ENCODE measurements around the gene NT5DC4.

Gene NT5DC4

DNA sequence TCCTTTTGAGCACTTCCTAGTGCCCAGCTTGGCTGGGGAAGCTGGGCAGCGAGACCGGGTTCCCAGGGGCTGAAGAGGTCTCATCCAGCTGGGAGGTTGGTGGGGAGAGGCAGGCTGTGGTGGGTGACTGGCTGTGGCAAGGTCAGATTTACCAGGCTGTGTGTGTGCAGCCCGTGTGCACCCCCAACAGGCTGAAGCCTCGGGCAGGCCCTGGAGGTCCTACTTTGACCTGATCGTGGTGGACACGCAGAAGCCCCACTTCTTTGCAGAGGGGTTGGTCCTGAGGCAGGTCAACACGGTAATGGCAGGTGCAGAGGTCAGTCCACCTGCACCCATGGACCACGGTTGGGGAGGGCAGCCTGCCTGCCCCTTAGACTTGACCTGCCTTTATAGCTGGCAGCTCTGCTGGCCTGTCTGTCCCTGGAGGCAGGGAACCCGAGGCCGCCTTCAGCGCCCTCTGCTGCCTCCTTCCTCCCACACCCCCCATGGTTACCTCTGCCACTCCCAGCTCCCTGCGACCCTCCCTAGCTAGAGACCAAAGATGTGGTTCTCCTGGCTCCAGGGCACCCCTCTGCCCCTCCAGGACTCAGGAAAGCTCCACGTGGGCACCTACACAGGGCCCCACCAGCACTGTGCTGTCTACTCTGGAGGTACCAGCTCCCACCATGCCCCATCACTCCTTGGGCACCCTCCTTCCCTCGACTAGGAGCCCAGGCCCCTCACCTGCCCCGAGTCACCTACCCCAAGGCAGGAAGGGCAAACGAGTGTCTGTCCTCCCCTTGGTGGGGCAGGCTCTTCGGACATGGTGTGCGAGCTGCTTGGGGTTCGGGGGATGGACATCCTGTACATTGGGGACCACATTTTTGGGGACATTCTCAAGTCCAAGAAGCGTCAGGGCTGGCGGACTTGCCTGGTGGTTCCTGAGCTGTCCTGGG, 4.0 kb downstream of the NT5DC4 start:
- DNase-seq: peak in 1 of 3 experiments; percentile 9

DNA sequence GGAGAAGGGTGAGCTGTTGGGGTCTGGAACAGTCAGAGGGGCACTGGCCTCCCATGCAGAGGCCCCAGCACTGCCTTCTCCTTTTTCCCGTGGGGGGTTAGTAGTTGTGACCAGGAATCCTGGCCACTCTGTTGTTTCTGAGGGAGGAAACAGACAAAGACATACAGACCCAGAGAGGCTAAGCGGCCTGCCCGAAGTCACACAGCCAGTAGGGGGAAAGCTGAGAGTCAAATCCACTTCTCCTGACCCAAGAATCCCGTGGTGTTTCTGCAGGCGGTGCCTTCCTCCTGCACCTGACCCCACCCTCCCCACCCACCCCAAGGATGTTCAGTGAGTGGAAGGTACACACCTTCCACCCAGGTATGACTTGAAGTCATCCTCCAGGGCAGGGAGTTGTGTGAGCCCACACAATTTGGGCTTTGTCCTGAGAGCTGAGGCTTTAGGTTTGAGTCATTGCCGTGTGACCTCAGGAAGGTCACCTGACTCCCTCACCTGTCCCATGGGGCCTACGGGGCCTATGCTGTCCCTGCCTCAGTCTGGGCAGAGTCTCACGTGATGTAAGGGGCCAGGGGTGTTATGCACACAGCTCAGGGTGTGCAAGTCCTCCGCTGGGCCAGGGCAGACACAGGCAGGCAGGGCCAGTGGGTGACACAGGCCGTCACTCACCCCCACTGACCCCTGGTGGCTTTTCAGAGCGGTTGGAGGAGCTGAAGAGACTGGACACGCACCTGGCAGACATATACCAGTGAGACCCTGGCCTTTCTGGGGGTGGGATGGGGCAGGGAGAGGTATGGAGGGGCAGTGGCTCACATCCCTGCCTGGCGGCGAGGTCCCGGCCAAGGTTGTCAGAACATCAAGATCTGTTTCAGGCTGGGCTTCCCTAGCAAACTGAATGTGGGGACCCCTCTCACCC, 5.0 kb downstream of the NT5DC4 start:
- DNase-seq: peak in 1 of 3 experiments; percentile 30

DNA sequence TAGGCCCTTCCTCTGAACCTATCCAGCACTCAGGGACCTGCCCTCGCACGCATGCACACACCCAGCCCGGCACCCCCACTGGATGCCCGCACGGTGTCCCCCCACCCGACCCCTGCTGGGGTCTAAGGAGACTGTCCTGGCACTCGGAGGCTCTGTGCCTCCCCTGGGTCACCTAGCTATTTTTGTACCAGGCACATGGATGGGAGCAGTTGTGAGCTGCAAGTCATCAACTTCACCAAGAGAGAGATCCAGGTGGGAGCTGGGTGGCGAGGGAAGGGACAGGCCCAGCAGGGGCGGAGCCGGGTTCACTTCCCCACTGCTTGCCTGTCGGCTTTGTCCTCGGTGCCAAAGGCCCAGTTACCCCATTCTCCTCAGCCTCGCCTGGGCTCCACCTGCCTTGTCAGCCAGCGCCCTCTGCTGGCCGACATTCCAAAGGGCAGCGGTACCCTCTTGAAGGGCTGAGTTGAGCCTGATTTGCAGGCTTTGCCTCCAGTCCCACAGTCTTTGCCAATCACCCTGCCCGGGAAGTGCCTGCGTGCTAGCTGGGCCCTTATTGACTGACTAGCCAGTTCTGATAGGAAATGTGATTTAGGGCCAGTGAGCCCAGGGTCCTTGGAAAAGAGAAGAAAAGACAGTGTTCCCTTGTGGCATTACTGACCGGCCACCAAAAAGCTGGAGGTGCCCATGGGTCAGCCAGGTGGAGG, 5.8 kb downstream of the NT5DC4 start:
- peak; percentile 79 to 92 (median 83) for DNase-seq

DNA sequence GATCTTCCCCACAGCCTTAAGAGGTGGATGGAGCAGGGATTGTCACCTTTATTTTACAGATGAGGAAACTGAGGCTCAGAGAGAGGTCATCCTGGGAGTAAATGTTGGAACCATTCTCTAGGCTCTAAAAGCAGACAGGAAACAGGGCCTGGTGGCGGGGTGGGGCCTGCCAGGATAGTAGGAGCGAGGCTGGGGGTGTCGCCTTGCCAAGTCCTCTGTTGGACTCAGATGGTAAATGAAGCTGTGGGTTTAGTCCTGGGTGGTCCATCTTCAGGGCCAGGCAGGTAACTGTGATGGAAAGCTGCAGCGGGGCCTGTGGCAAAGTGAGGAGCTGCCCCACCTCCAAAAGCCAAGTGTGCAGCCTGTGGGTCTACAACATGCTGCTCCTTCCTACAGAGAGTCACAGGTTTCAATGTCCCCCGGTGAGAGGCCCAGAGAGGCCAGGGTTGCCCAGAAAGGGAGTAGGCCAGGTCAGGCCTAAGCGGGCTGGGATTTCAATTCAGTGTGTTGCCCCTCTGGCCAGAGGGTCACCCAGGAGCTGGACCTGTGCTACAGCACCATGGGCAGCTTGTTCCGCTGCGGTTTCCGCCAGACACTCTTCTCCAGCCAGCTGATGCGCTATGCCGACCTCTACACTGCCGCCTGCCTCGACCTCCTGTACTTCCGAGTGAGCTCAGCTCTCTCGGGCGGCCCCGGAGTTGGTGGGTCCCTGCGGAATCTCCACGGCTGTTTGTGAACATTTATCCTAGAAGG, 6.6 kb downstream of the NT5DC4 start:
- no peak for DNase-seq

DNA sequence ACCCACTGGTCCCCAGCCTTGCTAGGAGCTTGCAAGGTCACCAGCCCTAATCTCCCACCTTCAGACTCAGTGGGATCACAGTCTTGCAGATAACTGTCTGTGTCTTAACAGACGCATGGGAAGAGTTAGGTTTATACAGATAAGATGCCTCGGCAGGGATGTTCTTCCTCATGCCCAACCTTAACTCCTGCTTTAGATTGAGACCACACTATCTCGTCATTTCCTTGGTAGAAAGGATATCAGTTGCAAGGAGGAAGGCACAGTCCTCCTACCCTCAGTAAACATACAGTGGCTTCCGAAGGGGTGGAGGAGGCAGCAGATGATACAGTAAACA, 7.2 kb downstream of the NT5DC4 start:
- DNase-seq: no peak

DNA sequence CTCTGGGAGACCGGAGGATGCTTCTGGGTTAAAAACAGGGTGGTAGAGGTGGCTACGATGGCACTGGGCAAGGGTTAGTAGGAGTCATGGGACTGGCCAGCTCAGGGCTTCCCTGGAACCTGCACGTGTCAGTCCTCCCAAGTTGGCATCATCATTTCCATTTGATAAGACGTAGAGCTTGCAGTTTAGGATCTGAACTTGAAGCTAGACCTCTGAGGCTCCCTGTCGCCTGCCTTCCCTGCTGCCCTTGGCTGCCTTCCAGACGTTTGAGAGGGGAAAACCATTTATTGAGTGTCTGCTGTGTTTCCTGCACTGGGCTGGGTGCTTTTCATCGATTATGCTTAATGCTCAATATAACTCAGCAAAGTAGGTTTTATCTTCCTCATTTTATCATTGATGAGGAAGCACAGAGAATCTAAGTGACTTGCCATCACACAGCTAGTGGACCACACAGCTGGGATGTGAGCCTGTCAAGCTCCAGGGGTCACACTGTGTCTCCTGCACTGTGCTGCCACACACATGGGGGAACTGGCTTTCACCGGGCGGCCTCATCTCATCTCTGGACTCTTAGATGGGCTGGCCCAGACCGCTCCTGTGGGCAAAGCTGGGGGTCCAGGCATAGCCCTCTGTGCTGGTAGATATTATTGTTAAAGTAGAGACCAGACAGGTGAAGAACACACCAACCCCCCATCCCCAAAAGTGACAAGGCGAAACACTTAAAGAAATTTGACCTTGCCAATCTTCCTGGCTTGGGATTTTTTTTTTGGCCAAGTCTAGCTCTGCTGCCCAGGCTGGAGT, 7.8 kb downstream of the NT5DC4 start:
- peak in 1 of 3 experiments; percentile 25 for DNase-seq

DNA sequence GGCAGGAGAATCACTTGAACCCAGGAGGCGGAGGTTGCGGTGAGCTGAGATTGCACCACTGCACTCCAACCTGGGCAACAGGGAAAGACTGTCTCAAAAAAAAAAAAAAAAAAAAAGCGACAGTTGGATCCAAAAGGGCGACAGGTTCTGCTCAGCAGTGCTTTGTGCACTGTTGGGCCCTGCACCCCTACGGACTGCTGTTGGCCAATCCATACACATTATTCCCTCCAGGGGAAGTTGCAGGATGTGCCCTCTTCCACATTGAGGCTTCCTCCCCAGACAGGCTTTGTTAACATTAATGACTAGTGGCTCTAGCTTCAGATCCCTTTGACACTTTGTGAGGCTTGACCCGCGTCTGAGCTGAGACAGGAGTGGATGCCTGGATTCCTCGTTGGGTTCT, 9.4 kb downstream of the NT5DC4 start:
- no peak for DNase-seq

DNA sequence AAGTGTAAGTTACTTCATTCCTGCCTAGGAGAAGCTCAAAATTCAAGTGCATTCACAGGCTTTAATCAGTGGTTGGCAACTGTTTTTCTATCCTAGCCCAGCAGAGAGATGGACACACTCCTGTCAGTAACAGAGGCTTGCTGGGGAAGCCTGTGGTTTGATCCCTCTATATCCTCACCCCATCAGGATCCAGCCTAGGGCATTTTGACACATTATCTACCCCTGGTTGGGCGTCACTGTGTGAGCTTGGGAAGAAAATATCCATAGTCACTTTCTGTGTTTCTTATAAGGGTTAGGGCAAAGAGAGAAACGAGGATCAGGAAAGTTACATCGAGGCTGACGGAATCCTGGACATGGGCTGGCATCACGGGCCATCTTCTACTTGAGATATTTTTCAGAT, 10.0 kb downstream of the NT5DC4 start:
- DNase-seq: no peak

DNA sequence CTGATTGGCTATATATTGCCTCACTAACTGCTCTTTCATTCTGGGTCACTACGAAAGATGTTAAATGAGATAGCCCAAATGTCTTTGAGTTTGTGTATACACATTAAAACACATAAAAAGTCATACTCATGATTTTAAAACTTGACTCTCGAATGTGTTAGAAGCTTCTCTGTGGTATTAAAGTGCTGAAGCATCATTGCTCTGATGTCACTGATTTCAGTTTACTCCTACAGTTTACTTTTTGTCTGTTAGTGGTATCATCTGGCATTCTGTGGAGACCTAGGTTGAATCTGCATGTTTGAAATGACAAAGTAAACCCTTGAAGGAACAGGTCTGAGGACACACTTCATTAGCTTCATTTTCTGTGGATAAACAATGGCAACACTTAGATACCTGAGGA, 10.7 kb downstream of the NT5DC4 start:
- DNase-seq: no peak

DNA sequence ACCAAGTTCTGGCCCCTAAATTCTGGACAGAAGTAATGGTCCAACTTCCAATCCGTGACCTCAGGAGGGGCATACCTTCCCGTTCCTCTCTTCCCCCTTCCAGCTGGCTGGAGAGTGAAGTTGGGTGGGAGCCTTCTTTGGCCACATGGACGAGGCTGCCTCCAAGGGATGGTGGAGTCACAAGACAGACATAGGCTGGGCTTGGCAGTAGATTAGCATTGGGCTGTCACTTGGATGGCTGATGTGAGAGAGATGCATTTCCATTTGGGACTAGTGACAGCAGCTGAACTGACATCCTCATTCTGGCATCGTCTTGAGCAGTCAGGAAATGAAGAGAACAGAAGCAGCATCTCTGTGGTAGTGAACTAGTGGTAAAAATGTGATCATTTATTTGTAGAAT, 12.6 kb downstream of the NT5DC4 start:
- no peak for DNase-seq

DNA sequence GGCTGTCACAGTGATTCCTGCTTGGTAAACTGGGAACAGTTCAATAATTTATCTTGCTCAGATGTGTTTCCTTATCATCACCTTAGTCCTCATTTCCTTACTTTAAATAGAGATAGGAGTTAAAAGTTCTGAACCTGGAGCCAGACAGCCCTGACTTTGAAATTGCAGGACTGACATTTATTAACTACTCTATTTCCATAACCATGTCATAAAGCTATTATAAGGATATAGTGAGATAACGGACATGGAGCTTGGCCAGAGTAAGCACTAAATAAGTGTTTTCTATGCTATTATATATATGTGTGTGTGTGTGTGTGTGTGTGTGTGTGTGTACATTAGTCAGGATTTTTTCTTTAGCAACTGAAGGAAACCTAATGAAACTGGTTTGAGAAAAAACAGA, 13.1 kb downstream of the NT5DC4 start:
- DNase-seq: no peak

DNA sequence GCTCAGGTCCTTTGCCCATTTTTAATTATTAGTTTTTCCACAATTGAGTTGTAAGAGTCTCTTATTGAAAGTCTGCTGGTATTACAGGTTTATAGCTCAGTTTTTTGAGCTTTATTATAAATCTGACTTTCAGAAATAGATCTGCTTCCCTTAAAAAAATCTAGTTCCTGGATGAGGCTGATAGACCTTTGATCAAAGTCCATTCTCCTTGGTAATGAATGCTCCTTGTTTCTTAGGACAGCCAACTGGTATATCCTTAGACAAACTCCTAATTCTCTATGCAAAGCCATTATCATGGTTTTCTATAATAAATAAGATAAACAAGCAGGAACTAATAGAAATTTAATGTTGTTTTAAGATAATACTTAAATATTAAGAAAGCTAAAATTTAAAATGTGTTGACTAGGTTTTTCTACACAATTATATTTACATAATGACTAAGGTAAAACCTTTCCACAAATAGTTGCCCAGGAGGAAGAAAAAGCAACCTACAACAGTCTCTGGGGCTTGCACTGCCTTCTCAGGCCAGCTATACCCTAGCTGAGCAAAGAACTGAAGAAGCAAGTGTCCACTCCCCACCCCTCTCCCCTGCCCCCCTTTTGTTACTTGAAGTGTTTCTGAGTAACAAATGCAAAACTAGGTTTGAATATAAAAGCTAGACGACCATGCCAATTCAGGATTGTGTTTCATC, 16.9 kb downstream of the NT5DC4 start:
- no peak for DNase-seq

DNA sequence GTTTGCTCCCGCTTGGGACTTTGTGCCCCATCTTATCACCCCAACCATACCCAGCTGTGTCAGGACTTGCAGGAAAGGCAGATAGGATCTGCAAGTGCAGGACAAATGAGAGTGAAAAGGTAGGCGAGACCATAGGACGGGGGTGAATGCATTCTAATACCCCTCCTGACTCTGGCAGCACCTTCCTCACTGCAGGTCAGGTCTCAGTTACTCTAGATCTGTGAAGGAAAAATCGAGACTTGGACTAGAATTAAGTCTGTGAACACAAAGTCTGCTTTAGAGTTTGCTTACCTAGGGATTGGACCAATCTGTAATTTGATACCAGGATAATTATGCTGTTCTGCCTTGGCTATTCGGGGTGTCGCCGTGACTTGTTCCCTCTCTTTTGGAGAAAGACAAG, 19.7 kb downstream of the NT5DC4 start:
- no peak for DNase-seq

DNA sequence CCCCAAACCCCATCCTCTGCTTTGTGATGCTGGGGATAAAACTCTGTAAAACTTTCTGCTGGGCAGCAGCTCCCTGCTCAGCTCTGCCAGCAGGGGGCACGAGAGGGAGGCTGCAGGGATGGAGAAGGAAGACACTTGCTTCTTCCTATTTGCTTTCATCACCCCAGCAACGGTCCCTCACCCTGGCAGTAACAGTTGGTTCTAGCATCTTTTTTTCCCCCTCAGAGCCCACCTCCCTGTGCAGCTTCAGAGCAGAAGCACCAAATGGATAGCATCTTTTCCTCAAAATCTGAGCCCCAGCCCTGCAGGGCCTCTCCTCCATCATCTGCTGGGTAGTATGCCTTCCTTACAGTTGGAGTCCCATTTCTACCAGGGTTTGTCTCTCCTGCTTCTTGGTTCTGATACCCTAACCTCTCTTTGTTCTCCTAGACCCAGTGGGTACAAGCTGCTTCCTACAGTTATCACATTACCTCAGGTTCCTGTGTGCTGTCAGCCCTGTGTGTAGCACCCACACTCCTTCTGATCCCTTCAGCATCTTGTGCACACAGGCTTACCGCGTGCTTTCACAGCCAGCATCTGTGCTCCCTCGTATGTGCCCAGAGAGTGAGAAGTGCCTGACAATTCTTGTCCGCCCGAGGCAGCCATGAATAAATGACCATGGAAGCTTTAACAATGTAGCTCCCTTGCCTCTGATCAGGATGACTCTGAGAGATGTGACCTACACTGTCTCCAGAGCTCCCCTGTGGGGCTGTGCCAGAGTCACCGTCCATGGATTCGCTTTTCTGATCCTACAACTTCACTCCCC, 29.1 kb downstream of the NT5DC4 start:
- peak; percentile 2 to 77 (median 35) for DNase-seq

DNA sequence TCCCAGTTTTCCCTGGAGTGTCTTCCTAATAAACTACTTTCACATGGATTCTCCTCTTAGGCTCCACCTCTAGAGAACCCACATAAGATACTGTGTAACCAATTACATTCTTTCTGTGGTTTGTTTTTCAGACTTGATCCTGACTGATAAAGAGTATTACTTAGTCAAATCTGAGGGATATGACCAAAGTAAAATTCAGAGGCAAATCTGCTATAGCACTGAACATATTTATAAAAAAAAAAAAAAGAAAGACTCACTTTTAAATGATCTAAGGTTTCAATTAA, 29.7 kb downstream of the NT5DC4 start:
- DNase-seq: no peak

DNA sequence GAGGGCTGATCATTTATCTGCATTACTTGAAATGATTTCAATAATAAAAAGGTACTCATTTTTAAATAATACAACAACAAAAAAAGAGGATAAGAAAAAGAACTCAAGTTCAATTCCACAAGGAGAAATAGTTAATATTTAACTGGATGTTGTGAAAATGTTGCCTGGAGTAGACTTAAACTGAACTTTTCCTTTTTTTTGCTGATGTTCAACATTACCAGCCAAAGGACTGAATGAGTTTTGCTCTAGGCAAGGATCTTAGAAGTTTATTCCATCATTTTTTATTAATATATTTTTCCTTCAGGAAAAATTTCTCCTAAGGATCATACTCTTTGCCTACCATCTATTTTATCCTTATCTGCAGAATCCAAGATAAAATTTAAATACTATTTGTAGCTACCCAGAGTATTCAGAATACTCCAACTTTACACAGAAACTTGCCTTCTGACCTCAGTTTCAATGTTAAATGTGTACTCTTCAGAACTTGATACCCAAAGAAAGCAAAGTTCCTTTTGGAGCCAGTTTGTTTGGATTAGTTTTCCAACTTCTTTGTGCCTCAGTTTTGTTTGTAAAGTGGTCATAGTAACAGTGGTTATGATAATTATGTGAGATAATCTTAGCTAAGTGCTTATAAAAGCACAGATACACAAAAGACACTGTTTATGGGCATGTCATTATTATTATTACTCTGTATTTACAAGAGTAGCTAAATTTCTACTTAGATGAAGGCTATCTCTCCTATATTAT, 30.8 kb downstream of the NT5DC4 start:
- DNase-seq: no peak

DNA sequence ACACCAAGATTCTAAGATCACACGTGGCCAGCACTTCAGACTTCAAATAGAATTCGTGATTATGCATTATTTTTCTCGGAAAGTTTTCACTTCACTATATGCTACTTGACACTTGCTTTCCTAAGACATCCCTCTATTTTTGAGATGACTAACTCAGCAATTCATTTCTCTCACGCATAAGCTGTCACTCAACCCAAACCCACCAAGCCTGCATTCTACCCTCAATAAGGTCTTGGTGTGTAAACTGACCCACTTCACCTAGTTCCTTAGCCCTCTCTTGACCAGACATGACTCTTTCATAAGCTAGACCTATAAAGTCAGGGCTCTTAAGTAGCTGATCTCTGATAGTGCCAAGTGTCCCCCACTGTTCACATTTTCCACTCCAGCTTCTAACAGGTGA, 31.8 kb downstream of the NT5DC4 start:
- no peak for DNase-seq

DNA sequence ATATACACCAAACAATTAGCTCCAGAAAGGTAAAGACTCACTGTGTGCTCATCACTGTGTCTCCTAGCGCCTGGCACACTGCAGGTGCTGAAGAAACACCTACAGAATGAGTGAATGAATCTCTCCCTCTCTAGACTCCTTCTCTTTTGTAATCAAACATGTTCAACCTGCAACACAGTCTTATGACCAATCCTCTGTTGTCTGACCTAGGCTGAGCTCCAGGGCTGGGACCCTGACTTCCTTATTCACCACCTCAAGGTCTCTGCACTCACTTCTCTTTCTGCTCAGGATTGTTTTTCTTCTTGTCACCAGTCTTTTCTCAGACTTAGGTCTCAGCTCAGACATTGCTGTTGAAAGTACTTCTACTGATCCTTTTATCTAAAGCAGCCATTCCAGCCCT, 33.7 kb downstream of the NT5DC4 start:
- DNase-seq: no peak

DNA sequence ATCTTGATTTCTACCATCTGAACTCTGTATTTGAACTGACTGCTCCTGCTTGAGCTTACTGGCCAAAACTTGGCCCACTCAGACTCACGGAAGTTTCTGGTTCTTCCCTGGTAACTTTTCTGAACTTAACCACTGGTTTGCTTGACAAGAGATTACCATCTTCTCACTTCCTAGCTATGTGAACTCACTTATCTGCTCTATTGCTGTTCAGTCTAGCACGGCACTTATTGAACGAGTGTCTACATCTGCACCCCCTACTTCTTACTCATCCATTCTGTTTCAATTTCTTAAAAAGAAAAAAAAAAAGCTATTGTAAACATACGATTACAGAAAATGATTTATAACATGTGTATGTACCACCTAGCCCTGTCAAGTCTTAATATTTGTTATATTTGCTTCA, 34.6 kb downstream of the NT5DC4 start:
- DNase-seq: no peak

DNA sequence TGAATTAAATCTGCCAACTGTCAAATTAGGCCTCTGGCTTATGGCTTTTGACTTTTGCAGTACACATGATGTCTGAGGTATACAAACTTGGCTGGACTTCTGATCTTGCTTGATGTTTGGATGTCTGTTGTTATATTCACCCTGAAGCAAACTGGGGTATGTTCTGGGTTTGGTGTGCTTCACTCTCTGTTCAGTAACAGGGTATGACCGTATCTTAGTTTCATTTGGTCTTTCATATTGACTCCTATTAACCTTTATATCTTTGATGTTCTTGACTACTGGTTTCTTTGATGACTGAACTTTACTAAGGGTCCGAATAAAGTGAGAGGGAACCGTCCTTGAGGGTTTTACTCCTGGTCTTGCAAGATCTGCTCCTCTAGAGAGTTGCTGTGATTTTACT, 35.4 kb downstream of the NT5DC4 start:
- no peak for DNase-seq
